ENCODE results near the gene DOCK1. TPM values are rescaled to one million over a fixed set of nuclear protein-coding genes. Genes with fewer than 3 reads are reported as not detected.

The DOCK1 gene
- total RNA-seq, 1 donor from 2014 or later, result 99.7 TPM

GRCh38 chr10:127017541-127018297, 112.5 kb downstream of the DOCK1 start:
- intact Hi-C loops (cut with DNase I), result no loop called here
- ATAC-seq, result no peak
- peak; percentile 10 for DNase-seq (ENCODE audit: low spot score)

GRCh38 chr10:127018298-127018650, 113.0 kb downstream of the DOCK1 start:
- peak; percentile 36 for DNase-seq (ENCODE audit: low spot score)
- intact Hi-C loops (cut with DNase I), result no loop called here
- ATAC-seq, result no peak

DNA sequence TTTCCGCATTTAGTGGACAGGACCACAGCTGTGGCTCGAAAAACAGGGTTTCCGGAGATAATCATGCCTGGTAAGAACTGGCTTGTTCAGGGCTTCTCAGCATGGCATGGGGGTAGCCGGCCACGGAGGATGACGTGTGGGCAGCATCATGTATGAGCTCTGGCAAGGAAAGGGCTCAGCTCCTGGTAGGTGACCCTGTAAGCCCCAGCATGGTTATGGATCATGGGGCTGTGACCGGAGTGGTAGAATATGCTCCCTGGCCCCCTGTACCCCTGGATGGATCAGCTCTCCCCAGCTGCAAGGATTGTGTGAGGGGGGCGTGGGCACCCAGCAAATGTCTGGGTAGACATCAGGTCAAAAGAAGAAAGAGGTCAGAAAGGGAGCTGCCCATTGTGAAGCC, 113.5 kb downstream of the DOCK1 start:
- no peak for DNase-seq (ENCODE audit: low spot score)
- ATAC-seq, result no peak
- intact Hi-C loops (cut with DNase I), result no loop called here

- intact Hi-C loops (cut with DNase I), result no loop called here
- DNase-seq (ENCODE audit: low spot score), result peak; percentile 45
- ATAC-seq, result no peak
Measured at GRCh38 chr10:127020260-127020659, 115.0 kb downstream of the DOCK1 start.

DNA sequence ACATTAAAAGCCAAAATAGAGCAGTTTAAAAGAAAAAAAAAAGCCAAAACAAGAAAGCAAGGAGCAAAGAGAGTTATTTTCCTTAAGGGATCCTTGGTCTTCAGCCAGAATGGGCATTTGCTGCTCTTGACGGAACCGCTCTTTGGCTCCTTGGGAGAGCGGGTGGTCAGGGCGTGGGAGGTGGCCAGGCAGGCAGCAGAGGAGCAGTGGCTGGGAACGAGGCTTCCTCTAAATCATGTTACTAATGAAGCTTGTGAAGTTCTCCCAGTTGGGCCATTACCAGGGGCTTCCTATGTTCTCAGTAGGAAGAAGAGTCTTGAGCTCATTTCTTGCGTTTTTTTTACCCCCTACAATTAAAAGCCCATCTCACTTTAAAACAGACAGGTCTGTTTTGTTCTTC, 116.6 kb downstream of the DOCK1 start:
- DNase-seq (ENCODE audit: low spot score) (peak; percentile 31), ATAC-seq (no peak)
- intact Hi-C loops (cut with DNase I), result no loop called here

GRCh38 chr10:127024685-127025435, 119.6 kb downstream of the DOCK1 start:
- ATAC-seq (peak; percentile 71), DNase-seq (ENCODE audit: low spot score) (peak; percentile 31)
- intact Hi-C loops (cut with DNase I), result no loop called here

- intact Hi-C loops (cut with DNase I), result no loop called here
- peak; percentile 45 for DNase-seq (ENCODE audit: low spot score)
- ATAC-seq, result no peak
Measured at GRCh38 chr10:127027786-127028185, 122.6 kb downstream of the DOCK1 start.

DNA sequence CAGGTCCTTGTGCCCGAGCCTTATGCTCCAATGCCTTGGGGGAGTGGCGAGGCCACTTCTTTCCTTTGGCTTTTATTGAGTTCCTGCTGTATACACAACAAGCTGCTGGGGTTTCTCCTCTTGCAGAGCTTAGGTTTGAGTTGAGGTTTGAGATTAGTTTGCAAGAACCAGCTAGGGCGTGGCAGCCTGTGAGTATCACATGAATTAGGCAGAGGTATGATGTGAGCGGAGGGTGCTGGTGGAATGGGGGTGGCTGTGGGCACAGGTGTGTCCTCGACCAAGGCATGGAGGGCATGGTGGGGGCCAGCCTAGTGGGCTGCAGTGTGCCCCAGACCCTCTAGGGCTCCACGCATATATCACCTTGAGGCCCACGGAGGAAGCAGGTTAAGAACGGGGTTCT, 123.3 kb downstream of the DOCK1 start:
- intact Hi-C loops (cut with DNase I), result no loop called here
- ATAC-seq, result no peak

DNA sequence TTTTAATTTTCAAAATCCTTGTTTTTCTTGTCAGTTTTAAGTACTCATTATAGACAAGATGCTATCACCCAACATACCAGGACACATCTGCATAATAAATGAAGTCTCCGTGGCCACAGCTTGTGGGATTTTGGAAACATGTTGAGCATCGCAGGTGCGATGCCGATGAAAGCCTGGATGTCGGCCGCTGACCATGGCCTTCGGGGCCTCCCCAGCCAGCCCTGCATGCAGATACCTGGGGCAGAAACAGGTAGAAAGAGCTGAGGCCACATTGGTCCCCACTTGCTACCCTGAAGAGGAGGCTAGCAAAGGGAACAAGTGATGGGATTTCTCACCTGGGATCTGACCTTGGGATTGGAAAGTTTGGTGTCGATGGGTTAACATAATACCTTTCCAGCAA, 123.8 kb downstream of the DOCK1 start:
- ATAC-seq (no peak), DNase-seq (ENCODE audit: low spot score) (no peak)
- intact Hi-C loops (cut with DNase I), result no loop called here

More for the DNA sequence above, 123.3 kb downstream of the DOCK1 start:
- peak; percentile 48 for DNase-seq (ENCODE audit: low spot score)

GRCh38 chr10:127033216-127034033, 128.2 kb downstream of the DOCK1 start:
- peak; percentile 52 for ATAC-seq

GRCh38 chr10:127034034-127034633, 128.9 kb downstream of the DOCK1 start:
- ATAC-seq (no peak), DNase-seq (ENCODE audit: low spot score) (no peak)
- intact Hi-C loops (cut with DNase I), result no loop called here

More at GRCh38 chr10:127033216-127034033, 128.2 kb downstream of the DOCK1 start:
- no peak for DNase-seq (ENCODE audit: low spot score)
- intact Hi-C loops (cut with DNase I), result no loop called here

DNA sequence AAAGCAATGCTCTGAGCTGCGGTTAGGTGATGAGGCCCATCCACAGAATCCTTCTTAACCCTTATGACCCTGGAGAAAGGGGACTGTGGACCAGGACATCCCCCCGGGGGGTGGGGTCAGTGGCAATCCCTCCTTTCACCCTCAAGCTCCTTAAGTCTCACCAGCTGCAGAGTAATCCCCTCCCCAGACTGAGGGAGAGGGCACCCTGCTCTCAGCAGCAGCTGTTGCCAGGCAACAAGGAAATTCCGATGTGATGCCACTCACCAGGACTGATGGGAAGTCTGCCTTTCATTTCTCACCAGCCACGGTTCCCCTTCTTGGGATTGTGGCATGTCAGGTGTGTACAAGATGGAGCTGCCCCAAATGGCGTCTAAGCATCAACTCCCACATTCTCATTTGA, 129.6 kb downstream of the DOCK1 start:
- intact Hi-C loops (cut with DNase I), result no loop called here
- no peak for ATAC-seq
- DNase-seq (ENCODE audit: low spot score), result no peak

- intact Hi-C loops (cut with DNase I), result no loop called here
- DNase-seq (ENCODE audit: low spot score) (no peak), ATAC-seq (no peak)
Measured at GRCh38 chr10:127035827-127036226, 130.6 kb downstream of the DOCK1 start.

DNA sequence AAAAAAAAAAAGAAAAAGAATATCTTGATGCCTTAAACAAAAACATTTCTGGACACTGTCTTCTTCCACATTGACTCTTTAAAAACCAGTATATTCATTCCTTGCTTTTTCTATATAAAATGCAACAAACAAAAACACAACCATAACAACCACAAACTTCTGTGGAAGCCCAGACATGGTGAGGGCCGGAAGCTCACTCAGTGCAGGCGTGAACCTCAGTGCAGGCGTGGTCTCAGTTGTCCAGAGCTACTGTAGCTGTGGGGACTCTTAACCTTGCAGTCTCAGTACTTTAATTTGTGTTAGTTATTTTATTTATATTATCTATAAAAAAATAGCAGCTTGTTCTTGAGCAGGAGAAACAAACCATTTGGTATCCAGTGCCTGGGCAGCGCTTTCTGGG, 131.8 kb downstream of the DOCK1 start:
- DNase-seq (ENCODE audit: low spot score) (no peak), ATAC-seq (no peak)
- intact Hi-C loops (cut with DNase I), result no loop called here

DNA sequence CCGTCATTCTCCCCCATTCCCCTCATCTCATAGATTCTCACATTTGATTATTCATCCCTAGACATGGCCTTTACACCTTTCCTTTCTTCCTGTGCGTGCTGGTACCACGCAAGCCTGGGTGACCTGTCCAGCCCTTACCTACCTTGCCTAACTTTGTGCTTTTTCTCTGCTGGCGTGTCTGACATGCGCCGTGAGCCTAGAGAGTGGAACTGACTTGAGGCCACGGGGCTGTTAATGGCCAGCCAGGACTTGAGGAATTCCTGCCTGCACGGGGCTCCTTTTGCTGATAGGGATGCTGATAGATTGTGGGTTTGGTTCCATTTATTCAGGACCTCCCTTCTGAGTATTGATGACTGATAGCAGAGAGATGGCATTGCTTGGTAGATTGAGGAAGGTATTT, 134.2 kb downstream of the DOCK1 start:
- DNase-seq (ENCODE audit: low spot score) (no peak), ATAC-seq (no peak)
- intact Hi-C loops (cut with DNase I), result no loop called here

DNA sequence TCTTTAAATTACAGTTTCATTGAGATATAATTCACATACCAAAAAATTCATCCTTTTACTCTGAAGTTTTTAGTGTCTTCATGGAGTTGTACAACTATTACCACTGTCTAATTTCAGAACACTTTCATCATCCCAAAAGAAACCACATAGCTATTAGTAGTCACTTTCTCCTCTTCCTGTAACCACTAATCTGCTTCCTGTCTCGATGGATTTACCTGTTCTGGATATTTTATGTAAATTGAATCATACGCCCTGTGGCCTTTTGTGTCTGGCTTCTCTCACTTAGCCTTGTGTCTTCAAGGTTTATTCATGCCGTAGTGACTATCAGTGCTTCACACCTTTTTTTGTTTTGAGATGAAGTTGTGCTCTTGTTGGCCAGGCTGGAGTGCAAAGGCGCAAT, 135.5 kb downstream of the DOCK1 start:
- no peak for DNase-seq (ENCODE audit: low spot score)
- intact Hi-C loops (cut with DNase I), result no loop called here
- ATAC-seq, result no peak

GRCh38 chr10:127041552-127041951, 136.3 kb downstream of the DOCK1 start:
- ATAC-seq (peak; percentile 42), DNase-seq (ENCODE audit: low spot score) (no peak)
- intact Hi-C loops (cut with DNase I), result no loop called here

DNA sequence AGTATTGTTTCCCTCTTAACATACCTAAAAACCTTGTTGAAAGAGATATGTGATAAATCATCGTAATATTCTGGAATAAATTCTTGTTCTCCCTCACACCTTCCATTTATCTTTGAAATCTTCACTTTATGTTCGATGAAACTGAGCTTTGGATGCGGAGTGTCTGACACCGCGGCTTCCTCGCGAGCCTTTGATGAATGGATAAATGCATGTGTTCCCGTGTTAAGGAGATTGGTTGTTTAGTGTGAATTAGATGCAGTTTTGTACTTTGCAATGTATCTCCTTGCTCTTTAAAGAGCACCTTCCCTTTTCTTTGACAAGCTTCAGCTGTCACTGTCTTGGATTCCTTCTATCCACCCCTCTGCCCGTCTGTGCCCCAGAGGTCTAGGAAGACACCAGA, 138.1 kb downstream of the DOCK1 start:
- no peak for DNase-seq (ENCODE audit: low spot score)
- intact Hi-C loops (cut with DNase I), result no loop called here
- ATAC-seq, result no peak

DNA sequence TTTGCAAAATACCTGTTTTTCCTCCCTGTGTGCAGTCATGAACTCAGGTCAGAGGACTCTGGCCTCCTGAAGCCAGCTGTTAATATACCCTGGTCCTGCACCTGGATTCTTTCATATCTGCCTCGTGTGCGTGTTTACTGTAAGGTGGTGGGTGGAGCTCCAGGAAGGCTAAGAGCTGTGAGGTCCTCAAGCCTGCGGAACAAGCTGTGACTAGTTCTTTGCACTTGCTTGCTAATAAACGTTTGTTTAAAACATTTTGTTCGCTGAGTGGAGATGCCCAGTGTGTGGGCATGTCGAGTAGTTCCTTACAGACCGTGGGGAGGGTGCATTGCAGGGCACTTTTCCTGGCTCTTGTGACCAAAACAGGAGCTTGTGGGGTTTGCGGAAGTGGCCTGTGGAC, 139.0 kb downstream of the DOCK1 start:
- intact Hi-C loops (cut with DNase I), result no loop called here
- ATAC-seq (no peak), DNase-seq (ENCODE audit: low spot score) (no peak)

All from sciatic nerve (tissue), 2 donors.